IMR-90 (cell line): ENCODE data around the gene COX7A2L. TPM values are rescaled to one million over a fixed set of nuclear protein-coding genes. Genes with fewer than 3 reads are reported as not detected.

Experiments
- ATAC-seq: fragments of 200-7000 bp; cut with Tn5 transposase; 2 replicates; pipeline ENCODE4 v1.9.1; 2020; ENCODE audit warnings: low read depth, mild to moderate bottlenecking, moderate library complexity
- BruUV-seq: library from RNA; stranded (reverse); fragments of 400-500 nt; replicated peaks from 2 replicates; lab custom pipeline; 2021; lab: Mats Ljungman, UMichigan
- CTCF ChIA-PET: fragments of 300-600 bp; formaldehyde crosslinking; extraction: SDS; loops from one replicate; lab custom pipeline; 2021; ENCODE audit warnings: antibody characterized with exemption; lab: Yijun Ruan, JAX
- POLR2A ChIA-PET: fragments of 300-600 bp; sonication (Branson Sonifier 250); formaldehyde crosslinking; loops from one replicate; lab custom pipeline; 2022; ENCODE audit warnings: antibody characterized with exemption; ENCODE audit not compliant: unreplicated experiment; lab: Charles Lee
- DNase-seq: peaks from one replicate; pipeline ENCODE4 v3.0.0; 2013
- H2AFZ ChIP-seq: replicated peaks from 2 replicates; pipeline ENCODE3; 2013; ENCODE audit warnings: low read length, mild to moderate bottlenecking; ENCODE audit not compliant: poor library complexity
- H2AK5ac ChIP-seq: 2 replicates; pipeline ENCODE4 v1.6.1; 2013; ENCODE audit warnings: low read depth, low read length, inconsistent platforms
- H2AK9ac ChIP-seq: replicated peaks from 2 replicates; pipeline ENCODE3; 2013; ENCODE audit warnings: mild to moderate bottlenecking, low read depth, low read length, moderate library complexity; ENCODE audit not compliant: poor library complexity
- H2BK120ac ChIP-seq: 2 replicates; pipeline ENCODE4 v1.6.1; 2013; ENCODE audit warnings: low read depth, low read length, inconsistent platforms
- H2BK15ac ChIP-seq: 3 replicates; pipeline ENCODE4 v1.6.1; 2013; ENCODE audit warnings: low read depth, low read length, inconsistent platforms
- H2BK20ac ChIP-seq: 2 replicates; pipeline ENCODE4 v1.6.1; 2013; ENCODE audit warnings: low read depth, mild to moderate bottlenecking, inconsistent platforms, low read length, moderate library complexity
- H2BK5ac ChIP-seq: 2 replicates; pipeline ENCODE4 v1.6.1; 2013; ENCODE audit warnings: mild to moderate bottlenecking, low read depth, low read length, inconsistent platforms; ENCODE audit not compliant: poor library complexity, severe bottlenecking
- H3K14ac ChIP-seq: replicated peaks from 2 replicates; pipeline ENCODE4 v1.6.1; 2013; ENCODE audit warnings: low read depth, low read length, inconsistent platforms
- H3K18ac ChIP-seq: 2 replicates; pipeline ENCODE4 v1.6.1; 2013; ENCODE audit warnings: low read depth, low read length, control low read depth
- H3K23ac ChIP-seq: 2 replicates; pipeline ENCODE4 v1.6.1; 2013; ENCODE audit warnings: low read depth, low read length, inconsistent platforms
- H3K27ac ChIP-seq: 2 replicates; pipeline ENCODE4 v1.5.1; 2013; ENCODE audit warnings: mild to moderate bottlenecking, control low read depth, low read length; ENCODE audit not compliant: insufficient read depth
- H3K27me3 ChIP-seq: 2 replicates; pipeline ENCODE4 v1.6.1; 2013; ENCODE audit warnings: low read length; ENCODE audit not compliant: control insufficient read depth, insufficient read depth
- H3K36me3 ChIP-seq: 2 replicates; pipeline ENCODE4 v1.6.1; 2013; ENCODE audit warnings: low read length, mixed read lengths; ENCODE audit not compliant: control insufficient read depth, insufficient read depth
- H3K4ac ChIP-seq: 2 replicates; pipeline ENCODE4 v1.6.1; 2013; ENCODE audit warnings: low read depth, low read length, inconsistent platforms
- H3K4me1 ChIP-seq: 2 replicates; pipeline ENCODE4 v1.6.1; 2013; ENCODE audit warnings: low read length, mixed read lengths; ENCODE audit not compliant: control insufficient read depth, insufficient read depth
- H3K4me2 ChIP-seq: 2 replicates; pipeline ENCODE4 v1.6.1; 2013; ENCODE audit warnings: low read depth, mild to moderate bottlenecking, control low read depth, low read length, moderate library complexity
- H3K4me3 ChIP-seq: 2 replicates; pipeline ENCODE4 v1.5.1; 2013; ENCODE audit warnings: low read depth, mild to moderate bottlenecking, control low read depth, low read length, moderate library complexity; ENCODE audit not compliant: insufficient read depth
- H3K56ac ChIP-seq: 2 replicates; pipeline ENCODE4 v1.6.1; 2013; ENCODE audit warnings: low read length, inconsistent platforms; ENCODE audit not compliant: insufficient read depth; ENCODE audit errors: extremely low read depth
- H3K79me1 ChIP-seq, 2 experiments: 2 replicates each; pipeline ENCODE4 v1.6.1; 2013; ENCODE audit warnings: low read length in 2 of 2, inconsistent platforms in 1 of 2, low read depth in 1 of 2
- H3K9ac ChIP-seq: 2 replicates; pipeline ENCODE4 v1.6.1; 2013; ENCODE audit warnings: low read depth, low read length, control low read depth
- H3K9me1 ChIP-seq: 2 replicates; pipeline ENCODE4 v1.6.1; 2013; ENCODE audit warnings: low read length, inconsistent platforms; ENCODE audit not compliant: insufficient read depth
- H3K9me3 ChIP-seq: 2 replicates; pipeline ENCODE4 v1.6.1; 2013; ENCODE audit warnings: low read length; ENCODE audit not compliant: control insufficient read depth, insufficient read depth
- H4K20me1 ChIP-seq: 2 replicates; pipeline ENCODE4 v1.6.1; 2013; ENCODE audit warnings: low read length, inconsistent platforms; ENCODE audit not compliant: insufficient read depth
- H4K5ac ChIP-seq: 2 replicates; pipeline ENCODE4 v1.6.1; 2013; ENCODE audit warnings: mild to moderate bottlenecking, low read depth, low read length, control low read depth
- H4K8ac ChIP-seq, 2 experiments: 2 replicates each; pipeline ENCODE4 v1.6.1; 2013; ENCODE audit warnings: low read depth in 2 of 2, low read length in 2 of 2, control low read depth in 1 of 2, inconsistent platforms in 1 of 2
- H4K91ac ChIP-seq: 2 replicates; pipeline ENCODE4 v1.6.1; 2013; ENCODE audit warnings: low read depth, low read length, inconsistent platforms; ENCODE audit not compliant: insufficient read depth
- BHLHE40 ChIP-seq: fragments of 150-350 bp; IDR thresholded peaks from 2 replicates; pipeline ENCODE4 v1.6.1; 2016; ENCODE audit warnings: mild to moderate bottlenecking, low read depth, low read length
- CEBPB ChIP-seq: IDR thresholded peaks from 2 replicates; pipeline ENCODE4 v1.6.1; 2012; ENCODE audit warnings: low read depth, low read length, improper control_type of control experiment
- CHD1 ChIP-seq: IDR thresholded peaks from 2 replicates; pipeline ENCODE4 v1.6.1; 2012; ENCODE audit warnings: low read depth, low read length, improper control_type of control experiment
- CTCF ChIP-seq: conservative IDR thresholded peaks from 2 replicates; pipeline ENCODE4 v1.5.1; 2012; ENCODE audit warnings: mild to moderate bottlenecking, low read depth, low read length, improper control_type of control experiment
- ELK1 ChIP-seq: fragments of 150-350 bp; IDR thresholded peaks from 2 replicates; pipeline ENCODE4 v1.6.1; 2016; ENCODE audit warnings: low read depth, mild to moderate bottlenecking, low read length, moderate library complexity, borderline replicate concordance
- FOS ChIP-seq: fragments of 150-350 bp; IDR thresholded peaks from 2 replicates; pipeline ENCODE4 v1.6.1; 2016; ENCODE audit warnings: low read depth, low read length
- MAFK ChIP-seq: IDR thresholded peaks from 2 replicates; pipeline ENCODE4 v1.6.1; 2012; ENCODE audit warnings: low read depth, low read length, improper control_type of control experiment
- MAZ ChIP-seq: IDR thresholded peaks from 2 replicates; pipeline ENCODE4 v1.6.1; 2012; ENCODE audit warnings: low read depth, mild to moderate bottlenecking, low read length, improper control_type of control experiment, moderate library complexity, borderline replicate concordance
- MXI1 ChIP-seq: IDR thresholded peaks from 2 replicates; pipeline ENCODE4 v1.6.1; 2012; ENCODE audit warnings: low read depth, mild to moderate bottlenecking, low read length, moderate library complexity, borderline replicate concordance
- NFE2L2 ChIP-seq: fragments of 150-350 bp; IDR thresholded peaks from 2 replicates; pipeline ENCODE4 v1.6.1; 2016; ENCODE audit warnings: low read depth, mild to moderate bottlenecking, low read length
- POLR2A ChIP-seq: IDR thresholded peaks from 2 replicates; pipeline ENCODE4 v1.6.1; 2012; ENCODE audit warnings: mild to moderate bottlenecking, low read depth, low read length
- RAD21 ChIP-seq: IDR thresholded peaks from 2 replicates; pipeline ENCODE4 v1.6.1; 2012; ENCODE audit warnings: low read length, improper control_type of control experiment
- RCOR1 ChIP-seq: IDR thresholded peaks from 2 replicates; pipeline ENCODE4 v1.6.1; 2012; ENCODE audit warnings: mild to moderate bottlenecking, low read length, improper control_type of control experiment; ENCODE audit not compliant: insufficient replicate concordance
- SMC3 ChIP-seq: fragments of 150-350 bp; IDR thresholded peaks from 2 replicates; pipeline ENCODE4 v1.6.1; 2016; ENCODE audit warnings: low read depth, mild to moderate bottlenecking, antibody characterized with exemption, low read length, moderate library complexity
- USF2 ChIP-seq: fragments of 150-350 bp; IDR thresholded peaks from 2 replicates; pipeline ENCODE4 v1.6.1; 2017; ENCODE audit warnings: mild to moderate bottlenecking, antibody characterized with exemption, low read length, low read depth
- WGBS, 2 experiments: methylation state at CpG; one replicate each; pipeline versions ENCODE4 v1.1.5 to v1.1.7; 2013; ENCODE audit warnings: missing lambda C conversion rate in 2 of 2; ENCODE audit not compliant: insufficient read length in 1 of 2; ENCODE audit errors: extremely low coverage in 2 of 2; 5-methylcytosine and 5-hydroxymethylcytosine counted together
- dilution Hi-C: fragments of 300-500 bp; cut with HindIII; formaldehyde crosslinking; loops from one replicate; pipeline ENCODE4 v1.14.3; 2018; ENCODE audit warnings: low sequenced_read_pairs; ENCODE audit not compliant: unreplicated experiment
- in situ Hi-C: fragments of 300-500 bp; cut with MboI; formaldehyde crosslinking; loops from 3 replicates; pipeline ENCODE4 v1.14.3; 2019; ENCODE audit warnings: low sequenced_read_pairs, inconsistent platforms, mixed read lengths
- intact Hi-C: fragments of 100-400 bp; cut with micrococcal nuclease; formaldehyde crosslinking; loops from 2 replicates; pipeline ENCODE4 v1.10.0; 2022
- polyA plus RNA-seq, 3 experiments: library from polyadenylated mRNA; depleted of rRNA; stranded (reverse); fragments of >200 nt; gene quantifications; 2 replicates each; pipeline ENCODE4 v1.2.3, GENCODE V29; 2012; ENCODE audit warnings: low replicate concordance in 1 of 3
- total RNA-seq: library from RNA; depleted of rRNA; stranded (reverse); fragments of >200 nt; gene quantifications from 2 replicates; pipeline ENCODE4 v1.2.3, GENCODE V29; 2012

Gene COX7A2L
- total and polyA plus RNA-seq, 2 of the 4 experiments (the other 2 are of a cell fraction), result 123 to 132 TPM

- H4K5ac ChIP-seq, result no peak overlapping the region
- no TSS peak for BruUV-seq
- in situ Hi-C loops, result no loop called here
- ChIA-PET CTCF (no interaction called here), POLR2A (no interaction called here)
- no peak overlapping the region for H2AFZ ChIP-seq
- no peak overlapping the region for H3K23ac ChIP-seq
- H3K9me3 ChIP-seq, result no peaks in the 10 kb centered on the region
- no peaks in the 10 kb centered on the region for H3K4me1 ChIP-seq
- dilution Hi-C loops, result no loop called here
- H4K20me1 ChIP-seq, result no peaks in the 10 kb centered on the region
- no peak overlapping the region for H2AK9ac ChIP-seq
- intact Hi-C loops, result no loop called here
- no peak overlapping the region for H2BK120ac ChIP-seq
- H3K4me2 ChIP-seq, result no peak overlapping the region
- no peak overlapping the region for H3K9ac ChIP-seq
- H3K18ac ChIP-seq, result no peak overlapping the region
- DNase-seq (no peak), ATAC-seq (no peak)
- H3K4ac ChIP-seq, result no peak overlapping the region
- no peak overlapping the region for H2BK15ac ChIP-seq
- no peak overlapping the region for H2BK20ac ChIP-seq
- no peak overlapping the region for H4K8ac ChIP-seq
- H3K14ac ChIP-seq, result no peak overlapping the region
- H4K91ac ChIP-seq, result no peak overlapping the region
- H2BK5ac ChIP-seq, result no peak overlapping the region
- WGBS, 2 experiments, result no CpG with 5 or more reads among the region's 2 CpGs
- no peaks in the 10 kb centered on the region for H3K9me1 ChIP-seq
- H3K79me1 ChIP-seq, result no peaks in the 10 kb centered on the region; a peak in 1 of 4 replicates
- H3K27me3 ChIP-seq, result no peaks in the 10 kb centered on the region
- no peak overlapping the region for H3K4me3 ChIP-seq
- no peak overlapping the region for H2AK5ac ChIP-seq
- H3K36me3 ChIP-seq, result peaks cover 26% of the 10 kb centered on the region
- no peak overlapping the region for H3K27ac ChIP-seq
- H3K56ac ChIP-seq, result no peak overlapping the region
- no peak for TF ChIP-seq BHLHE40
- TF ChIP-seq CTCF, result no peak
- no peak for TF ChIP-seq MAFK
- TF ChIP-seq USF2, result no peak
- no peak for TF ChIP-seq NFE2L2
- TF ChIP-seq CHD1, result no peak
- no peak for TF ChIP-seq CEBPB
- TF ChIP-seq FOS, result no peak
- TF ChIP-seq ELK1, result no peak
- no peak for TF ChIP-seq RAD21
- TF ChIP-seq MAZ, result no peak
- no peak for TF ChIP-seq SMC3
- no peak for TF ChIP-seq POLR2A
- no peak for TF ChIP-seq MXI1
- no peak for TF ChIP-seq RCOR1
Measured at GRCh38 chr2:42304059-42304713, 56.8 kb downstream of the COX7A2L start.
